ENCODE measurements around the gene KDM3A.
"Not testable (repeated sequence)": the region's sequence is repeated elsewhere in the genome, so short reads cannot be mapped to it uniquely, and the experiment has no call there.

Gene KDM3A

GRCh38 chr2:86477349-86477748, 36.2 kb downstream of the KDM3A start:
- DNase-seq: no peak

GRCh38 chr2:86480105-86480504, 38.9 kb downstream of the KDM3A start:
- no peak for DNase-seq

GRCh38 chr2:86482034-86482433, 40.9 kb downstream of the KDM3A start:
- DNase-seq: no peak

- DNase-seq: no peak
These were observed 43.2 kb downstream of the KDM3A start for GRCh38 chr2:86484385-86484784.

GRCh38 chr2:86485103-86485502, 43.9 kb downstream of the KDM3A start:
- no peak for DNase-seq

GRCh38 chr2:86485802-86486201, 44.6 kb downstream of the KDM3A start:
- DNase-seq: no peak

- no peak for DNase-seq
These were observed 45.9 kb downstream of the KDM3A start for GRCh38 chr2:86487062-86487461.

- no peak for DNase-seq
These were observed 47.5 kb downstream of the KDM3A start for GRCh38 chr2:86488561-86489250.

- no peak for DNase-seq
These were observed 48.4 kb downstream of the KDM3A start for GRCh38 chr2:86489542-86489941.

GRCh38 chr2:86490245-86490644, 49.1 kb downstream of the KDM3A start:
- DNase-seq: no peak

GRCh38 chr2:86491088-86491487, 49.9 kb downstream of the KDM3A start:
- no peak for DNase-seq

- DNase-seq: no peak
These were observed 50.9 kb downstream of the KDM3A start for GRCh38 chr2:86492048-86492453.

GRCh38 chr2:86496391-86496790, 55.2 kb downstream of the KDM3A start:
- DNase-seq: not testable (repeated sequence)

- DNase-seq: no peak
These were observed 57.5 kb downstream of the KDM3A start for GRCh38 chr2:86498468-86499260.

- DNase-seq: no peak
These were observed 58.2 kb downstream of the KDM3A start for GRCh38 chr2:86499326-86499725.

GRCh38 chr2:86500325-86501083, 59.3 kb downstream of the KDM3A start:
- no peak for DNase-seq

- DNase-seq: no peak
These were observed 66.4 kb downstream of the KDM3A start for GRCh38 chr2:86507600-86507999.

GRCh38 chr2:86510436-86510933, 69.3 kb downstream of the KDM3A start:
- no peak for DNase-seq

GRCh38 chr2:86512034-86512433, 70.9 kb downstream of the KDM3A start:
- peak; percentile 7 for DNase-seq

- DNase-seq: no peak
These were observed 71.7 kb downstream of the KDM3A start for GRCh38 chr2:86512892-86513291.

GRCh38 chr2:86513948-86514660, 72.9 kb downstream of the KDM3A start:
- no peak for DNase-seq

GRCh38 chr2:86518481-86518880, 77.3 kb downstream of the KDM3A start:
- peak; percentile 54 for DNase-seq

GRCh38 chr2:86519349-86519748, 78.2 kb downstream of the KDM3A start:
- no peak for DNase-seq

Measured in hematopoietic multipotent progenitor cell treated with erythropoietin and hydrocortisone succinate and interleukin-3 and kit ligand, for 8 days (in vitro differentiated cells).